C4-2B (cell line): ENCODE measurements around the gene HGFAC.
A peak's percentile ranks its signal among the peaks of the same experiment; 100 is the strongest.

Source experiments
- H3K27ac ChIP-seq: fragments of 450-650 bp; 2 replicates; pipeline ENCODE4 v1.5.1; 2017
- ZFX ChIP-seq: fragments of 450-650 bp; IDR thresholded peaks from 2 replicates; pipeline ENCODE4 v1.6.1; 2017
- TF ChIP-seq, protein P1 (sequence below): fragments of 450-650 bp; conservative IDR thresholded peaks from 2 replicates; pipeline ENCODE4 v1.5.1; 2017; ENCODE audit warnings: mild to moderate bottlenecking

HGFAC gene

DNA sequence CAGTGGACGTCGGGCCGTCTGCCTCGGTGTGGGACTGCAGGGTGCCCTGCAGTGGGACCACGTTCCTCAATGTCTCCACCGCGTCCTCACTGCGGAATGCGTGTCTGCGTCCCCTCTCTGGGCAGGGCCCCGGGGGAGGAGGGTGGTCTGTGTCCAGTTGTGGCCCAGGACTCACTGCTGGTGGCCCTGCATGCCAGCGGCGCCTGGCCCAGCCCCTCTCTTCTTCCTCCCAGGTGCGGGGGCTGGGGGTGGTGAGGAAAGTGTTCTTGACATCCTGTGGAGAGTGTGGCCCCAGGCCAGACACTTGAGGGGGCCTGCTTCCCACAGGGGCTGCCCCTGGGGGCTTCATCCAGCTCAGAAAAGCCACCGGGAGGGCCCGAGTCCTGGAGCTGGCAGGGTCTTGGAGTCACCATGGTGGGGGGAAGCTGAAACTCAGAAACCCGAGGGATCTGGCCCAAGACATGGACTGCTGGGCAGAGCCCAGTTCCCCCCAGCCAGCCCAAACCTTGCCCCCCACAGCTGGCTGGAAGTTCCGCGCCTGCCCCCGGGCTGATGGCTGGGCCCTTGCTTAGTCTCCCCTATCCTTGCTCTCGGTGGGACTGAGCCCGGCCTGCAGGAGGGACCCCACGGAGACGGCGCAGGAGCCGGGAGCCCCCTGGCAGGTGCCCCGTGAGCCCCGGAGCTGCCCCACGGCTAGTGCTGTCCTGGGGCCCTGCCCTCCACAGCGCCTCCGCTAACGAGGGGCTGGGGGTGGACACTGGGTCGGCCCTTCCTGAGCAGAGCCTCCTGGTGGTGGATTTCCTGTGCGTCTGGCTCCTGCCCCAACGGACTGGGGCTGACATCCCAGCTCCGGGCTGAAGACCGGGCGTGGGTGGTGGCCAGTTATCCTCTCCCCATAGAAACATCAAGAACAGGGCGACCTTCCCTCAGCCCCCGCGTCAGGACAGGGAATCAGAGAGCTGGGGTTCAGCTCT is 24.2 kb downstream of the HGFAC start:
- no peak for TF ChIP-seq ZFX
- TF ChIP-seq, protein P1, sequence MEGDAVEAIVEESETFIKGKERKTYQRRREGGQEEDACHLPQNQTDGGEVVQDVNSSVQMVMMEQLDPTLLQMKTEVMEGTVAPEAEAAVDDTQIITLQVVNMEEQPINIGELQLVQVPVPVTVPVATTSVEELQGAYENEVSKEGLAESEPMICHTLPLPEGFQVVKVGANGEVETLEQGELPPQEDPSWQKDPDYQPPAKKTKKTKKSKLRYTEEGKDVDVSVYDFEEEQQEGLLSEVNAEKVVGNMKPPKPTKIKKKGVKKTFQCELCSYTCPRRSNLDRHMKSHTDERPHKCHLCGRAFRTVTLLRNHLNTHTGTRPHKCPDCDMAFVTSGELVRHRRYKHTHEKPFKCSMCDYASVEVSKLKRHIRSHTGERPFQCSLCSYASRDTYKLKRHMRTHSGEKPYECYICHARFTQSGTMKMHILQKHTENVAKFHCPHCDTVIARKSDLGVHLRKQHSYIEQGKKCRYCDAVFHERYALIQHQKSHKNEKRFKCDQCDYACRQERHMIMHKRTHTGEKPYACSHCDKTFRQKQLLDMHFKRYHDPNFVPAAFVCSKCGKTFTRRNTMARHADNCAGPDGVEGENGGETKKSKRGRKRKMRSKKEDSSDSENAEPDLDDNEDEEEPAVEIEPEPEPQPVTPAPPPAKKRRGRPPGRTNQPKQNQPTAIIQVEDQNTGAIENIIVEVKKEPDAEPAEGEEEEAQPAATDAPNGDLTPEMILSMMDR = no peak; the same call in 1 of the 2 replicates
- no peak overlapping the region for H3K27ac ChIP-seq

GRCh38 chr4:3466691-3467600 is 25.2 kb downstream of the HGFAC start:
- H3K27ac ChIP-seq = no peak overlapping the region
- TF ChIP-seq, protein P1 = no peak
- TF ChIP-seq ZFX = no peak

DNA sequence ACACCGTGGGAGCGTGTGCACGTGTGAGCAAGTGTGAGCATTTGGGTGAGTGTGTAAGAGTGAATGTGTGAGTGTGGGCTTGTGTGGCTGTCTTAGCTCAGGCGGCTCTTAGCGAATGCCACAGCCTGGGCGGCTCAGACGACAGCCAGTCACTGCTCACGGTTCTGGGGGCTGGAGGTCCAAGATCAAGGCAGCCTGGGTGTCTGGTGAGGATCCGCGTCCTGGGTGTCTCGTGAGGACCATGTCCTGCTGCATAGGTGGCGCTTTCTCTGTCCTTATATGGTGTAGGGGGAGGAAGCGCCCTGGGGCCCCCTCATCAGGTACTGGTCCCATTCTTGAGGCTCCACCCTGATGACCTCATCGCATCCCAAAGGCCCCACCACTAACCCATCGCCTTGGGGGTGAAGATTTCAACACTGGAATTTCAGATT is 25.8 kb downstream of the HGFAC start:
- TF ChIP-seq, protein P1 = no peak
- no peak for TF ChIP-seq ZFX

DNA sequence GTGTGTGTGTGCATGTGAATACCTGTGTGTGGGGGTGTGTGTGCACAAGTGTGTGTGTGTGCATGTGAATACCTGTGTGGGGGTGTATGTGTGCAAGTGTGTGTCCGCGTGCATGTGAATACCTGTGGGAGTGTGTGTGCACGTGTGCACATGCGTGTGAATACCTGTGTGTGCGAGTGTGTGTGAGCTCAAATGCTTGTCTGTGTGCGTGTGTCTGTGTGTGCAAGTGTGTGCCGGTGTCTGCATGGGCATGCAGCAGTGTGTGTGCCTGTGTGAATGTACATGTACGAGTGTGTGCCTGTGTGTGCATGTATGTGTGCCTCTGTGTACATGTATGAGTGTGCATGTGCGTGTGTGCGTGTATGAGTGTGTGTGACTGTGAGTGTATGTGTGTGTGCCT is 26.4 kb downstream of the HGFAC start:
- TF ChIP-seq ZFX = no peak
- TF ChIP-seq, protein P1 = no peak
- no peak overlapping the region for H3K27ac ChIP-seq

More for the DNA sequence above, 25.8 kb downstream of the HGFAC start:
- no peak overlapping the region for H3K27ac ChIP-seq

GRCh38 chr4:3468804-3469203 is 27.0 kb downstream of the HGFAC start:
- H3K27ac ChIP-seq = no peak overlapping the region
- no peak for TF ChIP-seq ZFX
- TF ChIP-seq, protein P1 = no peak

DNA sequence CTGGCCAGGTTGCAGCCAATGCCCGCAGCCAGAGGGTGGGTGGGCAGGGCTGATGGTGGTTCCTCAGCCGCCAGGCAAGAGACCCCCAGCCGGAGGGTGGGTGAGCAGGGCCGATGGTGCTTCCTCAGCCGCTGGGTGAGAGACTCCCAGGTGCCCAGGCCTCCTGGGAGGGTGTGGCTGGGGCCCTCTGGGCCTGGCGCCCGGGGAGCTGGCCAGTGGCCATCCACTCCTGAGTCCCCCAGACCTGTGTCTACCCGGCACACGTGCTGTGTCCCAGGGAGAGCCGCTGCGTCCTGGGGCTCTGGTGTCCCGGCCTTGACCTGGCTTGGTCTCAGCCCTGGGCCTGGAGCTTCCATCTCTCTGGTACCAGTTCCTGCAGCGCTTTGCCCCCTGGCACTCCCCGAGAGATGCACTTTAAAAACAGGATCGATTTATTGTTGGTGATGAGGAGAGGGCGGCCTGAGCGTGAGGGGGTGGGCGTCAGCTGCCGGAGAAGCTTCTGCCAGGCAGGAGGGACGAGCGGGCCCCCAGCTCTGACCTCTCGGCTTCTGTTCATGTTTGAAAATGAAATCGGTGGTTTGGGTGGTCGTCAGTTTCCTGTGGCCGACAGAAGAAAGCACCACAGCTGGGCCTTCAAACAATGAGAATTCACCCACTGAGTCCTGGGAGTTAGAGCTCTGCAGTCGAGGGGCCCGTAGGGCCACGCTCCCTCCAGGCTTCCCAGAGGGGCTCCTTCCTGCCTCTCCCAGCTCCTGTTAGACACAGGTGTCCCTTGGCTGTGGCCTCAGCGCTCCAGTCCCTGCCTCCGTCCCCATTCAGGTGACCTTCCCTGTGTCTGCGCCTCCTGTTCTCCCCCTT is 27.8 kb downstream of the HGFAC start:
- H3K27ac ChIP-seq = peak overlapping the region; percentile 44
- TF ChIP-seq, protein P1 = no peak
- no peak for TF ChIP-seq ZFX
